Measurements from ENCODE around the gene ANTKMT.

DNA sequence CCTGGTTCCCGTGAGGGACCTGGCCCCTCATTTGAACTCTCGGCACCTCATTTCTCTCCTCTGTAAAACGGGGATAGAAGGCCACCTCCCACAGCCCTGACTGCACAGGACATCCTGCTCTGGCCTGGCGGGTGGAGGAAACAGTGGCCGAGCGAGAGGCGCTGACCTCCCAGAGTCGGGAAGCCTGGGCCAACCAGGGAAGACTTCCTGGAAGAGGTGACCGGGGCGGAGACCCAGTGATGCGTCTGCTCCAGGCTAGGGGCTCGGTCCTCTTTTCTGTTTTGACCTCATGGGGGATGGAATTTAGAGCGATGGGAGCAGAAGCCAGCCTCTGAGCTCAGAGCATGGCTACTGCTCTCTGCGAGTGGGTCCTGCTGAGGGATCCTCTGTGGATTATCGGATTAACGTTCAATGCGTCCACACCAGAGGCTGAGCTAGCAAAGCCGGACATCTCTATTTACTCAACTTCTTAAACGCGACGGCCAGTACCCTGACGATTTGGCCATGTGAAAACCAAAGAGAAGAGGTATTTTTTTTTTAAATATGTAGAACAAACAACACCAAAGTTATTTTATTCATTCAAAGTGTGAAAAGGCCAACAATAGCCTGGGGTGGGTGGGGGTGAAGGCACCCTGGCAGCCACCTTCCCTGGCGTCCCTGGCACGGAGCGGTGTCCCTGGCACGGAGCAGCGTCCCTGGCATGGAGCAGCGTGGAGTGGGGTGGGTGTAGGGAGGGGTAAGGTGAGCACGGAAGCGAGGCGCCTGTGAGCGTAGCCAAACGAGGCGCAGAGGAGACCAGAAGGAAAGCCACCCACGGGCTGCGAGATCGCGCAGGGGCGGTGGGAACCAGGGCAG is 30.4 kb downstream of the ANTKMT start:
- TF ChIP-seq, protein P1, sequence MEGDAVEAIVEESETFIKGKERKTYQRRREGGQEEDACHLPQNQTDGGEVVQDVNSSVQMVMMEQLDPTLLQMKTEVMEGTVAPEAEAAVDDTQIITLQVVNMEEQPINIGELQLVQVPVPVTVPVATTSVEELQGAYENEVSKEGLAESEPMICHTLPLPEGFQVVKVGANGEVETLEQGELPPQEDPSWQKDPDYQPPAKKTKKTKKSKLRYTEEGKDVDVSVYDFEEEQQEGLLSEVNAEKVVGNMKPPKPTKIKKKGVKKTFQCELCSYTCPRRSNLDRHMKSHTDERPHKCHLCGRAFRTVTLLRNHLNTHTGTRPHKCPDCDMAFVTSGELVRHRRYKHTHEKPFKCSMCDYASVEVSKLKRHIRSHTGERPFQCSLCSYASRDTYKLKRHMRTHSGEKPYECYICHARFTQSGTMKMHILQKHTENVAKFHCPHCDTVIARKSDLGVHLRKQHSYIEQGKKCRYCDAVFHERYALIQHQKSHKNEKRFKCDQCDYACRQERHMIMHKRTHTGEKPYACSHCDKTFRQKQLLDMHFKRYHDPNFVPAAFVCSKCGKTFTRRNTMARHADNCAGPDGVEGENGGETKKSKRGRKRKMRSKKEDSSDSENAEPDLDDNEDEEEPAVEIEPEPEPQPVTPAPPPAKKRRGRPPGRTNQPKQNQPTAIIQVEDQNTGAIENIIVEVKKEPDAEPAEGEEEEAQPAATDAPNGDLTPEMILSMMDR (IDR thresholded peaks at IDR 0.05) = no peak
- TF ChIP-seq, protein P2, sequence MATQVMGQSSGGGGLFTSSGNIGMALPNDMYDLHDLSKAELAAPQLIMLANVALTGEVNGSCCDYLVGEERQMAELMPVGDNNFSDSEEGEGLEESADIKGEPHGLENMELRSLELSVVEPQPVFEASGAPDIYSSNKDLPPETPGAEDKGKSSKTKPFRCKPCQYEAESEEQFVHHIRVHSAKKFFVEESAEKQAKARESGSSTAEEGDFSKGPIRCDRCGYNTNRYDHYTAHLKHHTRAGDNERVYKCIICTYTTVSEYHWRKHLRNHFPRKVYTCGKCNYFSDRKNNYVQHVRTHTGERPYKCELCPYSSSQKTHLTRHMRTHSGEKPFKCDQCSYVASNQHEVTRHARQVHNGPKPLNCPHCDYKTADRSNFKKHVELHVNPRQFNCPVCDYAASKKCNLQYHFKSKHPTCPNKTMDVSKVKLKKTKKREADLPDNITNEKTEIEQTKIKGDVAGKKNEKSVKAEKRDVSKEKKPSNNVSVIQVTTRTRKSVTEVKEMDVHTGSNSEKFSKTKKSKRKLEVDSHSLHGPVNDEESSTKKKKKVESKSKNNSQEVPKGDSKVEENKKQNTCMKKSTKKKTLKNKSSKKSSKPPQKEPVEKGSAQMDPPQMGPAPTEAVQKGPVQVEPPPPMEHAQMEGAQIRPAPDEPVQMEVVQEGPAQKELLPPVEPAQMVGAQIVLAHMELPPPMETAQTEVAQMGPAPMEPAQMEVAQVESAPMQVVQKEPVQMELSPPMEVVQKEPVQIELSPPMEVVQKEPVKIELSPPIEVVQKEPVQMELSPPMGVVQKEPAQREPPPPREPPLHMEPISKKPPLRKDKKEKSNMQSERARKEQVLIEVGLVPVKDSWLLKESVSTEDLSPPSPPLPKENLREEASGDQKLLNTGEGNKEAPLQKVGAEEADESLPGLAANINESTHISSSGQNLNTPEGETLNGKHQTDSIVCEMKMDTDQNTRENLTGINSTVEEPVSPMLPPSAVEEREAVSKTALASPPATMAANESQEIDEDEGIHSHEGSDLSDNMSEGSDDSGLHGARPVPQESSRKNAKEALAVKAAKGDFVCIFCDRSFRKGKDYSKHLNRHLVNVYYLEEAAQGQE (IDR thresholded peaks at IDR 0.05; ENCODE audit: insufficient read depth in 1 of 2, low read depth in 2 of 2, low read length in 1 of 2) = no peak
- TF ChIP-seq TCF7L2 (IDR thresholded peaks at IDR 0.05; ENCODE audit: low read depth, low read length) = no peak

All from Panc1 (cell line).